GM18502 (cell line): ENCODE measurements around the gene PRKAB2.
"Not testable (repeated sequence)": the region's sequence is repeated elsewhere in the genome, so short reads cannot be mapped to it uniquely, and the experiment has no call there.

Experiments
- ATAC-seq: cut with Tn5 transposase; IDR thresholded peaks from one replicate; pipeline ENCODE4 v1.9.1; 2021; ENCODE audit warnings: mild to moderate bottlenecking; ENCODE audit not compliant: unreplicated experiment, poor library complexity

Gene PRKAB2

GRCh38 chr1:147177611-147178380 lies 5.5 kb upstream of the PRKAB2 start:
- no peak for ATAC-seq

GRCh38 chr1:147171399-147172167 lies 687 bp downstream of the PRKAB2 start:
- no peak for ATAC-seq

- ATAC-seq: no peak
Observed at GRCh38 chr1:147169840-147170674, 2.2 kb downstream of the PRKAB2 start.

GRCh38 chr1:147169171-147169570 lies 3.1 kb downstream of the PRKAB2 start:
- ATAC-seq: no peak

- ATAC-seq: no peak
Observed at GRCh38 chr1:147168626-147169058, 3.6 kb downstream of the PRKAB2 start.

- no peak for ATAC-seq
Observed at GRCh38 chr1:147167365-147167764, 4.9 kb downstream of the PRKAB2 start.

GRCh38 chr1:147163019-147163418 lies 9.3 kb downstream of the PRKAB2 start:
- no peak for ATAC-seq

- ATAC-seq: no peak
Observed at GRCh38 chr1:147162093-147162492, 10.2 kb downstream of the PRKAB2 start.

GRCh38 chr1:147157116-147157515 lies 15.2 kb downstream of the PRKAB2 start:
- ATAC-seq: not testable (repeated sequence)

GRCh38 chr1:147156642-147157041 lies 15.6 kb downstream of the PRKAB2 start:
- no peak for ATAC-seq

- ATAC-seq: no peak
Observed at GRCh38 chr1:147152772-147153171, 19.5 kb downstream of the PRKAB2 start.

- ATAC-seq: no peak
Observed at GRCh38 chr1:147151244-147151643, 21.0 kb downstream of the PRKAB2 start.

- no peak for ATAC-seq
Observed at GRCh38 chr1:147142886-147143285, 29.4 kb downstream of the PRKAB2 start.

- ATAC-seq: not testable (repeated sequence)
Observed at GRCh38 chr1:147130721-147131120, 41.5 kb downstream of the PRKAB2 start.

GRCh38 chr1:147129116-147129873 lies 43.0 kb downstream of the PRKAB2 start:
- no peak for ATAC-seq

- no peak for ATAC-seq
Observed at GRCh38 chr1:147124266-147124665, 48.0 kb downstream of the PRKAB2 start.

GRCh38 chr1:147117109-147117508 lies 55.2 kb downstream of the PRKAB2 start:
- ATAC-seq: no peak

GRCh38 chr1:147115496-147115895 lies 56.8 kb downstream of the PRKAB2 start:
- no peak for ATAC-seq

- not testable (repeated sequence) for ATAC-seq
Observed at GRCh38 chr1:147115079-147115478, 57.2 kb downstream of the PRKAB2 start.

GRCh38 chr1:147114353-147114752 lies 57.9 kb downstream of the PRKAB2 start:
- ATAC-seq: not testable (repeated sequence)
